Mesothelial cell of epicardium (in vitro differentiated cells): ENCODE measurements around the gene SLC44A2. TPM values are rescaled to one million over a fixed set of nuclear protein-coding genes. Genes with fewer than 3 reads are reported as not detected.

Experiments used
- DNase-seq, 2 experiments: peaks; one replicate each; pipeline ENCODE4 v3.0.0; 2021; ENCODE audit warnings: low spot score in 2 of 2; ENCODE audit not compliant: unreplicated experiment in 2 of 2
- H3K27ac Mint-ChIP-seq: 2 replicates; pipeline ENCODE4 v1.8.0; 2021; ENCODE audit warnings: mixed read lengths
- H3K27me3 Mint-ChIP-seq: 2 replicates; pipeline ENCODE4 v1.8.0; 2021; ENCODE audit warnings: low read depth, mixed read lengths
- H3K36me3 Mint-ChIP-seq: 2 replicates; pipeline ENCODE4 v1.8.0; 2021; ENCODE audit warnings: mixed read lengths
- H3K4me1 Mint-ChIP-seq: 2 replicates; pipeline ENCODE4 v1.8.0; 2021; ENCODE audit warnings: mixed read lengths
- H3K4me3 Mint-ChIP-seq: 2 replicates; pipeline ENCODE4 v1.8.0; 2021; ENCODE audit warnings: mild to moderate bottlenecking, moderate library complexity, mixed read lengths
- H3K9me3 Mint-ChIP-seq: 2 replicates; pipeline ENCODE4 v1.8.0; 2021; ENCODE audit warnings: mixed read lengths
- total RNA-seq: library from RNA; stranded (reverse); gene quantifications from 3 replicates; pipeline ENCODE4 v1.2.1, GENCODE V29; 2021
- TF ChIP-seq, protein P1 (sequence below): fragments of 200-600 bp; sonication (generic); IDR thresholded peaks from one replicate; pipeline ENCODE4 v1.5.0; 2021; ENCODE audit warnings: antibody characterized with exemption; ENCODE audit not compliant: unreplicated experiment

The SLC44A2 gene
- total RNA-seq, 1 donor from 2014 or later = 340 TPM

DNA sequence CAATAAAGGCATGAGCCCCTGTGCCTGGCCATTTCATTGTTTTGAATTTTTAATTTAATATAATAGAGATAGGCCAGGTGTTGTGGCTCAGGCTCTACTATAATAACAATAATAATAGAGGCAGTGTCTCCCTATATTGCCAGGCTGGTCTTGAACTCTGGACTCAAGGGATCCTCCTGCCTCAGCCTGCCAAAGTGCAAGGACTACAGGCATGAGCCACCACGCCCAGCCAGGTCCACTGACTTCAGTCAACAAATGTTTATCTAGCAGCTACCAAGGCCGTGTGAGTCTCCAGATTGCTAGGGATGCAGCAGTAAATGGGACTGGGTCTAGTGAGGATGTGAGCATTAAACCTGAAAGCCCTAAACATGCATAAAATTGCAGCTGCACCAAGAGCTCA, 15.0 kb downstream of the SLC44A2 start:
- Mint-ChIP-seq H3K36me3 (peaks cover 32% of the 10 kb centered on the region), H3K27ac (no peak overlapping the region), H3K4me3 (no peak overlapping the region), H3K9me3 (no peaks in the 10 kb centered on the region), H3K4me1 (peaks cover 33% of the 10 kb centered on the region), H3K27me3 (no peaks in the 10 kb centered on the region)
- TF ChIP-seq, protein P1, sequence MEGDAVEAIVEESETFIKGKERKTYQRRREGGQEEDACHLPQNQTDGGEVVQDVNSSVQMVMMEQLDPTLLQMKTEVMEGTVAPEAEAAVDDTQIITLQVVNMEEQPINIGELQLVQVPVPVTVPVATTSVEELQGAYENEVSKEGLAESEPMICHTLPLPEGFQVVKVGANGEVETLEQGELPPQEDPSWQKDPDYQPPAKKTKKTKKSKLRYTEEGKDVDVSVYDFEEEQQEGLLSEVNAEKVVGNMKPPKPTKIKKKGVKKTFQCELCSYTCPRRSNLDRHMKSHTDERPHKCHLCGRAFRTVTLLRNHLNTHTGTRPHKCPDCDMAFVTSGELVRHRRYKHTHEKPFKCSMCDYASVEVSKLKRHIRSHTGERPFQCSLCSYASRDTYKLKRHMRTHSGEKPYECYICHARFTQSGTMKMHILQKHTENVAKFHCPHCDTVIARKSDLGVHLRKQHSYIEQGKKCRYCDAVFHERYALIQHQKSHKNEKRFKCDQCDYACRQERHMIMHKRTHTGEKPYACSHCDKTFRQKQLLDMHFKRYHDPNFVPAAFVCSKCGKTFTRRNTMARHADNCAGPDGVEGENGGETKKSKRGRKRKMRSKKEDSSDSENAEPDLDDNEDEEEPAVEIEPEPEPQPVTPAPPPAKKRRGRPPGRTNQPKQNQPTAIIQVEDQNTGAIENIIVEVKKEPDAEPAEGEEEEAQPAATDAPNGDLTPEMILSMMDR = no peak
- no peak for DNase-seq

DNA sequence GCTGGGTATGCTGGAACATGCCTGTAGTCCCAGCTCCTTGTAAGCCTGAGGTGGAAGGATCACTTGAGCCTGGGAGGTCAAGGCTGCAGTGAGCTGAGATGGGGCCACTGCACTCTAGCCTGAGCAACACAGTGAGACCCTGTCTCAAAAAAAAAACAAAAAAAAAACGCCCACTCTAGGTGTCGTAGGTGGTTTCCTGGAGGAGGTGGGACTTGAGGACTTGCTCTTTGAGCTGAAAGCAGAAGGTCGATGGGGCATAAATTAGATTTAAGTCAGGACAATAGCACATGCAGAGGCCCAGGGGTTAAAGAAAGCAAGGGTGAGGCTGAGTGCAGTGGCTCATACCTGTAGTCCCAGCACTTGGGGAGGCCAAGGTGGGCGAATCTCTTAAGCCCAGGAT, 15.9 kb downstream of the SLC44A2 start:
- Mint-ChIP-seq H3K27ac (no peak overlapping the region), H3K9me3 (no peaks in the 10 kb centered on the region), H3K27me3 (no peaks in the 10 kb centered on the region), H3K4me1 (peaks cover 34% of the 10 kb centered on the region), H3K36me3 (peaks cover 28% of the 10 kb centered on the region), H3K4me3 (no peak overlapping the region)
- no peak for DNase-seq
- TF ChIP-seq, protein P1 = no peak

DNA sequence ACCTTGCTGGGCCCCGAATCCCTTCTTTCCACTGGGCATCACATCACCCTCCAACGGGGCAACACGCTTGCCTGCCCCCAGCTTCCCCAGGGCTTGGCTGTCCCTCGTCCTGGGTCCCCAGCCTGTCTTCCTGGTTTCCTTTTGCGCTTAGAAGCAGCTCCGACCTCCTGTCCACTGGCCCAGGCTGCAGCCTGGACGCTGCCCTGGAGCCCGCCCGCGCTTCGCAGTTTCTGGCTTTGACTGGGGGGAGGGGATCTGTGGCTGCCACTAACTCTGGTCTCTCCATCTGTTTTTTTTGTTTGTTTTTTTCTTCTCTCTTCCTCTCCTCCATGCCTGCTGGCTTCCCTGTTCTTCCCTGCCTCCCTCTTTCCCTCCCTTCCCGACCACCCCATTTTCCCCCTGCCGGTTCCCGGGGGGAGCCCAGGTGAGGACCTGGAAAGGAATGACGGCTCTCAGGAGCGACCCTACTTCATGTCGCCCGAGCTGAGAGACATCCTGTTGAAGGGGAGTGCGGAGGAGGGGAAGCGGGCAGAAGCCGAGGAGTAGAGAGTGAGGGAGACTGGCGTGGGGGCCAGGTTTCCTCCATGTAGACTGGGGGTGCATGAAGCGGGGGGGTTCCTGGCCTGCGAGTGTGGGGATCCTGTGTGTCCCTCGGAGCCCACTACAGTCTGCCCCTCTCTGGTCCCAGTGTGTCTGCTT, 17.3 kb downstream of the SLC44A2 start:
- H3K4me3 Mint-ChIP-seq = no peak overlapping the region
- H3K36me3 Mint-ChIP-seq = peaks cover 20% of the 10 kb centered on the region
- TF ChIP-seq, protein P1 = no peak
- no peak for DNase-seq
- no peaks in the 10 kb centered on the region for H3K27me3 Mint-ChIP-seq
- peak overlapping the region; percentile 97 for H3K27ac Mint-ChIP-seq
- H3K9me3 Mint-ChIP-seq = no peaks in the 10 kb centered on the region
- H3K4me1 Mint-ChIP-seq = peaks cover 34% of the 10 kb centered on the region

DNA sequence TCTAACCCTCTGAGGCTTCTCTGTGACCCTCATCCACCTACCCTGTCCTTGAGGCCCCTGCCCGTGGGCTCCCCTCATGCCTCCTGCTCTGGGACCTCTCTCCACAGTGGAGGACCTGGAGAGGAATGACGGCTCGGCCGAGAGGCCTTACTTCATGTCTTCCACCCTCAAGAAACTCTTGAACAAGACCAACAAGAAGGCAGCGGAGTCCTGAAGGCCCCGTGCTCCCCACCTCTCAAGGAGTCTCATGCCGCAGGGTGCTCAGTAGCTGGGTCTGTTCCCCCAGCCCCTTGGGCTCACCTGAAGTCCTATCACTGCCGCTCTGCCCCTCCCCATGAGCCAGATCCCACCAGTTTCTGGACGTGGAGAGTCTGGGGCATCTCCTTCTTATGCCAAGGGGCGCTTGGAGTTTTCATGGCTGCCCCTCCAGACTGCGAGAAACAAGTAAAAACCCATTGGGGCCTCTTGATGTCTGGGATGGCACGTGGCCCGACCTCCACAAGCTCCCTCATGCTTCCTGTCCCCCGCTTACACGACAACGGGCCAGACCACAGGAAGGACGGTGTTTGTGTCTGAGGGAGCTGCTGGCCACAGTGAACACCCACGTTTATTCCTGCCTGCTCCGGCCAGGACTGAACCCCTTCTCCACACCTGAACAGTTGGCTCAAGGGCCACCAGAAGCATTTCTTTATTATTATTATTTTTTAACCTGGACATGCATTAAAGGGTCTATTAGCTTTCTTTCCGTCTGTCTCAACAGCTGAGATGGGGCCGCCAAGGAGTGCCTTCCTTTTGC, 18.0 kb downstream of the SLC44A2 start:
- peaks cover 13% of the 10 kb centered on the region for H3K36me3 Mint-ChIP-seq
- peak overlapping the region; percentile 9 for H3K4me3 Mint-ChIP-seq
- no peaks in the 10 kb centered on the region for H3K9me3 Mint-ChIP-seq

DNA sequence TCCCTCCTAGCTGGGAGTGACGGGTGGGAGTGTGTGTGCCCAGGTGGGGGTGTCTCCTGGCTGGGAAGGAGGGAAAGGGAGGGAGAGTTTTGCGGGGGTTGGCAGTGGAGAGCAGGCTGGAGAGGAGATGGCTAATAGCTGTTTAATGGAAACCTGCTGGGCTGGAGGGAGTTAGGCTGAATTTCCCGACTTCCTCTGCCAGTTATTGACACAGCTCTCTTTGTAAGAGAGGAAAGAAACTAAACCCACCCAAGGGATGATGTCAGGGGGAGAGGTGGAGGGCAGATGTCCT, 18.6 kb downstream of the SLC44A2 start:
- Mint-ChIP-seq H3K4me3 (peak overlapping the region; percentile 8), H3K27me3 (no peaks in the 10 kb centered on the region), H3K36me3 (peaks cover 13% of the 10 kb centered on the region), H3K27ac (peak overlapping the region; percentile 97), H3K9me3 (no peaks in the 10 kb centered on the region), H3K4me1 (peaks cover 34% of the 10 kb centered on the region)
- TF ChIP-seq, protein P1 = no peak
- DNase-seq = peak in 1 of 2 experiments; percentile 47

More for the DNA sequence above, 18.0 kb downstream of the SLC44A2 start:
- Mint-ChIP-seq H3K4me1 (peaks cover 34% of the 10 kb centered on the region), H3K27me3 (no peaks in the 10 kb centered on the region), H3K27ac (peak overlapping the region; percentile 97)
- TF ChIP-seq, protein P1 = no peak
- DNase-seq = no peak
